Retinal pigment epithelial cell (primary cell): Measurements from ENCODE around the gene SLC15A4.

Source experiments
- DNase-seq: peaks from one replicate; pipeline ENCODE4 v3.0.0-alpha.2; 2010; ENCODE audit warnings: low read depth
- H3K4me3 ChIP-seq: 2 replicates; pipeline ENCODE4 v1.5.1; 2011; ENCODE audit warnings: mild to moderate bottlenecking, low read length, control low read depth, moderate library complexity
- TF ChIP-seq, protein P1 (sequence below): conservative IDR thresholded peaks from 2 replicates; pipeline ENCODE4 v1.5.1; 2011; ENCODE audit warnings: low read depth, low read length, control low read depth, inconsistent platforms

SLC15A4 gene

DNA sequence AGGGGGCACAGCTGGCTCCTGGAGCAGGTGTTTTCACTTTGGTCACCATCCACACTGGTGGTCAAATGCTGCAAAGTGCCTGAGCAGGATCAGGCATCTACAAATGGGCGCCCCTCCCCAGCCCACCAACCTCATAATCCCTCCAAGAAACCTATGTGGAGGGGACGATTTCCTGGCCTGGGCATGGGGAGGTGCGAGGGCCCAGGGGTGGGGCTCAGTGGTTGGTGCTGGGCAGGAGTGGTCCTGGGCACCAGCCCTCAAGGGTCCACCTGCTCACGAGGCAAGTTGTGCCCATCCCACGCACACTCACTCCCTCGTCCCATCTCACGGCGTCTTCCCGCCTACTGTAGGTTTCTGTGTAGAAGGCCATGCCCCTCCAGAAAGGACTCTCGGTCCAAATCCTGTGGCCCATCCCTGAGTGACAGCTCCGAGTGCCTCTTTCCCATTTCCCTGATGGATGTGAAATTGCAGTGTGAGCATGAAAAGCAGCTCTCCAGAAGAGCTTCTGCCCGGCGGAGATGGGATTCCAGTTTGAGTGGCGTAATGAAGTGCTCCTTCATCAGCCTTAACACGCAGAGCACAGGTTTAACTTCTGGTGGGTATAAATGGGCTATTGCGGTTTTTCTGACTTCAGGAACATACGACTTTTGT is 36.9 kb downstream of the SLC15A4 start:
- TF ChIP-seq, protein P1, sequence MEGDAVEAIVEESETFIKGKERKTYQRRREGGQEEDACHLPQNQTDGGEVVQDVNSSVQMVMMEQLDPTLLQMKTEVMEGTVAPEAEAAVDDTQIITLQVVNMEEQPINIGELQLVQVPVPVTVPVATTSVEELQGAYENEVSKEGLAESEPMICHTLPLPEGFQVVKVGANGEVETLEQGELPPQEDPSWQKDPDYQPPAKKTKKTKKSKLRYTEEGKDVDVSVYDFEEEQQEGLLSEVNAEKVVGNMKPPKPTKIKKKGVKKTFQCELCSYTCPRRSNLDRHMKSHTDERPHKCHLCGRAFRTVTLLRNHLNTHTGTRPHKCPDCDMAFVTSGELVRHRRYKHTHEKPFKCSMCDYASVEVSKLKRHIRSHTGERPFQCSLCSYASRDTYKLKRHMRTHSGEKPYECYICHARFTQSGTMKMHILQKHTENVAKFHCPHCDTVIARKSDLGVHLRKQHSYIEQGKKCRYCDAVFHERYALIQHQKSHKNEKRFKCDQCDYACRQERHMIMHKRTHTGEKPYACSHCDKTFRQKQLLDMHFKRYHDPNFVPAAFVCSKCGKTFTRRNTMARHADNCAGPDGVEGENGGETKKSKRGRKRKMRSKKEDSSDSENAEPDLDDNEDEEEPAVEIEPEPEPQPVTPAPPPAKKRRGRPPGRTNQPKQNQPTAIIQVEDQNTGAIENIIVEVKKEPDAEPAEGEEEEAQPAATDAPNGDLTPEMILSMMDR, result no peak
- H3K4me3 ChIP-seq, result no peak overlapping the region
- DNase-seq, result no peak

DNA sequence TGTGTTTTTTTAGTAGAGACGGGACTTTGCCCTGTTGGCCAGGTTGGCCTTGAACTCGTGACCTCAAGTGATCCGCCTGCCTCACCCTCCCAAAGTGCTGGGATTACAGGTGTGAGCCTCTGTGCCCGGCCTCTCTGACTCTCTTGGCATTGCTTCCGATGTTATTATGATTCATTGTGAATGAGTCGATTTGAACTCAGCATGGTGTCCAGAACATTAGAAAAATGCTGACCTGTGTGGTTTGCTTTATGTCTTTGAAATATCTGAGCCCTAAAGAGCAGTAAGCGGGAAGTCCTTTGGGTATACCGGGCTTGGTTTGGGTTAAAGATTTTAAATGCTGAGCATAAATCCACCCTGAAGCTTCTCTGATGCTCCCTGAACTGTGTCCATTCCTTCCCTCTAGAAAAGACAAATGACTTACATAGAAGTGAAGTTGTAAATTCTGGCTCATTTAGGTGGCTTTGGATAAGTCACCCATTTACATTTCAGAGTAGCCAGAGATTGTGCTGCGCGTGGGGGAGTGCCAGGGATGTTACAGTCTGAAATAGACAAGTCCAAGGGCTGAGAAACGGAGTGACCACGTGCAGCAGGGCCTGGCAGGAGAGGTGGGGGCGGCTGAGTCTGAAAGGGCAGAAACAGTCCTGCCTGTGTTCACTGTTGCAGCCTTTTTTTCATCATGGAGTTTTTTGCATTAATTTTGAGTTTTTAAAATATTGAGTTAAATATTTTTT is 39.6 kb downstream of the SLC15A4 start:
- H3K4me3 ChIP-seq, result no peak overlapping the region
- TF ChIP-seq, protein P1, result no peak
- no peak for DNase-seq

DNA sequence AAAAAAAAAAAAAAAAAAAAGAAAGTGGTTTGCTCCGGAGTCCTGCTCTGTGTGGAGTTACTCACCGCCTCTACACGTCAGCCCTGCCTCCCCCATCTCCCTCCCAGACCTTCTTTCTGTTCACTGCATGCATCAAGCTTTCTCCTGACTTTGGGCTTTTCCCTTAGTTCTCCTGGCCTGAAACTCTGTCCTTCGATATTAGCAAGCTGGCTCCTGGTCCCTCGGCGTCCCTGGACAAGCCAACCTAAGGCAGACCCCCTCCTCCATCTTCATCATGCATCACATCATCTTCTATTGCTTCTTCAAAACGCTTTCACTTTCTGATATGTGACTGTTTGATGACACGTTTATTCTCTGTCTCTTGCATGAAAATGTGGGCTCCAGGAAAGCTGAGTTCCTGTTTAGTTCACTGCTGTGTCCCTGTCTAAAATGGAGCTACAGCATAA is 40.6 kb downstream of the SLC15A4 start:
- H3K4me3 ChIP-seq, result no peak overlapping the region
- TF ChIP-seq, protein P1, result no peak
- DNase-seq, result no peak

DNA sequence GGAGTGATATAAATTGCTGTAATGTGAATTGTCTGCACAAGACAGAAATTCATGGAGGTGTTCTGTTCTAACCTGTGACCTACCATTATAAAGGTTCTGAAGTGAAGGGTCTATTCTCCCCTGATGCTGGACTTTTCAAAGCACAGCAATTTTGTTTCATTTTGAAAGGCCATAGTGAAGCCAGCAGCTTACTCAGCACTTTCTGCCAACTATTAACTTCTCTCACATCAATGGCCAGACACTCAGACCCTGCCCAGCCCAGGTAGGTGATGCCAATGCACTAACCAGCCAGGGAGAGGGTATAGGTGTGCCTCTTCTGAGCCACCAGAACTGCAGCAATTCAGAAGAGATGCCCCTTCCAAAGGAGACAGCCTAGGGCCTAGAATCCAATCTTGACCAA is 43.9 kb downstream of the SLC15A4 start:
- no peak for DNase-seq
- no peak overlapping the region for H3K4me3 ChIP-seq
- TF ChIP-seq, protein P1, result no peak

DNA sequence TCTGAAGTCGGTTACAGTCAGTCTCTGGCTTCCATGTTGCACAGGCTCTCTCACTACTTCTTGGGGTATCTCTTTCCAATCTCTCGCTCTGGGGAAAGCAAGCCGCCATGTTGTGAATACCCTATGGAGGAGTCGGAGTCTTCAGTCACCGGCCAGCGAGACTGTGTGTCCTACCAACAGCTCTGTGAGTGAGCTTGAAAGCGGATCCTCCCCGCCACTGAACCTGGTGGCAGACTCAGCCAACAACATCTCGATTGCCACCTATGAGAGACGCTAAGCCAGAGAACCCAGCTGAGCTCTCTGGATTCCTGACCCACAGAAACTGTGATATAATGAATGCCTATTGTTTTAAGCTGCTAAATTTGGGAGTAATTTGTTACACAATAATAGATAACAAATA is 51.5 kb downstream of the SLC15A4 start:
- no peak overlapping the region for H3K4me3 ChIP-seq
- DNase-seq, result no peak
- TF ChIP-seq, protein P1, result no peak

DNA sequence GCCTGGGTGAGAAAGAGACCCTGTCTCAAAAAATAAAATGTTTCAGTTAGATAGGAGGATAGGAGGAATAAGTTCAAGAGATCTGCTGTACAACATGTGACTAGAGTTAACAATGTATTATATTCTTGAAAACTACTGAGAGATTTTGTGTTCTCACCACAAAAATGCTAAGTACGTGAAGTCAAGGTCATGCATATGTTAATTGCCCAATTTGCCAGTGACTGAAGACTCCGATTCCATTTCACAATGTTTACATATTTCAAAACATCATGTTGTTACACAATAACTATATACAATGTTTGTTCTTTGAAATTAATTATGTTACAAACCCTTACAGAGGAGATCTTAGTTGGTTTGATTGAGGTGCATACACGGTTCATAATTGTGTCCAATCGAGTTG is 52.1 kb downstream of the SLC15A4 start:
- no peak for DNase-seq
- TF ChIP-seq, protein P1, result no peak
- H3K4me3 ChIP-seq, result no peak overlapping the region

DNA sequence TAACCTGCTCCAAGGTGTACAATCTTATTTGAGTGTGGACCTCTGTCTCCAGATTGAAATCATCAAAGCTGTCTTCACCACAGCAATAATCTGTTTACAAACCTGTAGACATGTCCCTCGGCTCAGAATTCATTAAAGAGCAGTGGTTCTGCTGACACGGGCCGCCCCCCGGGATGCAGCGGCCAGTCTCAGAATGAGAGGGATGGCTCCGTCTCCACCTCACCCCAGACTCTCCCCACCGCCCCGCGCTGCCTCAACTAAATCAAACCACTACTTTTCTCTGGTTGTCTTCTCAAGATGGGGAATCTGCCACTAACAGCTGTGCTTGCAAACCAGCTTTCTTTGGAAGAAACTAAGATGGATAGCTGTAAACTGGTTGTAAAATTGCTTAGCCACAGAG is 56.2 kb downstream of the SLC15A4 start:
- H3K4me3 ChIP-seq, result no peak overlapping the region
- no peak for DNase-seq
- TF ChIP-seq, protein P1, result no peak
